ENCODE data around the gene PACS2. TPM values are rescaled to one million over a fixed set of nuclear protein-coding genes. Genes with fewer than 3 reads are reported as not detected.
A peak's percentile ranks its signal among the peaks of the same experiment; 100 is the strongest.

PACS2 gene
- total and polyA plus RNA-seq, 2 of the 8 experiments (the other 6 are each of a cell fraction or from before 2014, with no cell fraction given): 38.0 to 62.8 TPM

DNA sequence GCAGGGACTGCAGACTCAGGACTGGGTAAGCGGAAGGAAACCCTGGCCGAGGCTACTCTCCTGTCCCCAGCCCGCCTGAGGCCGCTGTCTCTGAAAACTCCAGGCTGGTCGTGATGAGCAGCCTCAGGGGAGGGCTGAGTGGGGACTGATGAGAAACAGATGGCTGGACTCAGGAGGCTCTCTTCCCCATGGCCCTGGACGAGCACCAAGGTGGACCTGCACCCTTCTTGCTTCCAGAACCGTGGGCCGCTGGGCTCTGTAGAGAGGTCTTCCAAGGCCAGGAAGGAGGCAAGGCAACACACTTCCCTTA lies 84.9 kb downstream of the PACS2 start:
- Histone ChIP-seq H3K9ac (replicated peaks in 1 of 4; ENCODE audit: extremely low read depth in 1 of 4, low read depth in 3 of 4, low read length in 3 of 4) (no peak overlapping the region), H2AK5ac (ENCODE audit: low read depth, low read length) (no peak overlapping the region), H2BK15ac (ENCODE audit: low read length) (no peak overlapping the region), H3K79me1 (ENCODE audit: low read depth, low read length) (no peaks in the 10 kb centered on the region), H3K36me3 (ENCODE audit: control insufficient read depth in 2 of 4, insufficient read depth in 4 of 4, low read length in 3 of 4) (peaks cover 0 to 17% (median 2%) of the 10 kb centered on the region in 4 experiments; a peak in 3 of 8 replicates), H2BK5ac (ENCODE audit: low read depth, low read length) (no peak overlapping the region), H3K27me3 (replicated peaks in 1 of 4; ENCODE audit: control insufficient read depth in 3 of 4, extremely low read depth in 1 of 4, insufficient read depth in 3 of 4, low read length in 3 of 4) (peaks cover 0 to 19% (median 8%) of the 10 kb centered on the region in 4 experiments; a peak in 3 of 7 replicates), H3K56ac (replicated peaks; ENCODE audit: insufficient read length, low read depth, low read length) (no peak overlapping the region), H4K91ac (replicated peaks; ENCODE audit: insufficient read length, low read length) (no peak overlapping the region), H3K18ac (ENCODE audit: extremely low read depth, low read length) (no peak overlapping the region), H3K23ac (ENCODE audit: insufficient read length) (no peak overlapping the region), H3K9me3 (ENCODE audit: insufficient read depth in 2 of 2, low read depth in 1 of 2, low read length in 1 of 2) (peaks cover 35 to 54% of the 10 kb centered on the region in 2 experiments), H2AFZ (ENCODE audit: low read length) (no peak overlapping the region), H3K4me2 (ENCODE audit: insufficient read depth in 1 of 2, low read depth in 2 of 2, low read length in 2 of 2) (no peak overlapping the region), H4K8ac (ENCODE audit: extremely low read depth, insufficient read depth, low read length) (no peak overlapping the region; the same call in 1 of the 2 replicates), H3K27ac (ENCODE audit: low read depth, low read length) (no peak overlapping the region), H3K4me3 (ENCODE audit: extremely low read depth in 1 of 4, insufficient read depth in 2 of 4, low read depth in 3 of 4, low read length in 4 of 4) (peak overlapping the region in 1 of 4 experiments; percentile 71; a peak in 2 of 8 replicates), H4K5ac (ENCODE audit: insufficient read length, low read depth, low read length) (no peak overlapping the region), H3K23me2 (ENCODE audit: low read depth, low read length) (peaks cover 3% of the 10 kb centered on the region; the same call in 1 of the 2 replicates), H3K79me2 (ENCODE audit: control insufficient read depth in 1 of 2, insufficient read depth in 2 of 2, low read length in 2 of 2) (no peaks in the 10 kb centered on the region), H3K4me1 (replicated peaks in 1 of 4; ENCODE audit: control insufficient read depth in 3 of 4, insufficient read depth in 4 of 4, low read length in 3 of 4) (peaks cover 0 to 9% (median 3%) of the 10 kb centered on the region in 4 experiments; a peak in 4 of 7 replicates), H4K20me1 (replicated peaks in 1 of 2; ENCODE audit: control insufficient read depth in 1 of 2, insufficient read depth in 2 of 2, low read length in 2 of 2) (no peaks in the 10 kb centered on the region), H3K14ac (ENCODE audit: insufficient read length) (no peak overlapping the region), H2BK20ac (ENCODE audit: low read length) (no peak overlapping the region), H3K4ac (replicated peaks; ENCODE audit: insufficient read length, low read depth, low read length) (no peak overlapping the region), H2BK12ac (ENCODE audit: low read depth, low read length) (no peak overlapping the region), H2BK120ac (replicated peaks; ENCODE audit: low read depth, low read length) (no peak overlapping the region)
- TF ChIP-seq RAD21 (IDR thresholded peaks at IDR 0.05 in 1 of 2, conservative IDR thresholded peaks at IDR 0.05 in 1 of 2; ENCODE audit: low read depth in 2 of 2, low read length in 2 of 2) (no peak), HDAC2 (IDR thresholded peaks at IDR 0.05; ENCODE audit: borderline replicate concordance in 1 of 2, low read depth in 2 of 2, low read length in 2 of 2) (no peak), BACH1 (IDR thresholded peaks at IDR 0.05; ENCODE audit: low read length) (no peak), TBP (IDR thresholded peaks at IDR 0.05; ENCODE audit: low read depth, low read length) (no peak)
- no peak for DNase-seq (ENCODE audit: low read depth in 1 of 2, low spot score in 2 of 2)
- no peak for FAIRE-seq
- CTCF ChIA-PET (ENCODE audit: partially characterized antibody): interaction anchor here (1.0 to 1.4 kb wide), 5 partner anchors 12 to 339 kb away, joined by 3 to 4 read pairs (median 3); no protein-coding TSS in a partner anchor
- POLR2A ChIA-PET (ENCODE audit: partially characterized antibody): interaction anchor here (0.7 to 2.8 kb wide), 5 partner anchors 9 to 35 kb away, joined by 3 to 9 read pairs (median 3); no protein-coding TSS in a partner anchor
- 93% methylated on average over 8 of the region's 8 CpGs; no CpG with 5 or more reads in 1 of the 2 experiments for WGBS, 2 experiments (ENCODE audit: extremely low coverage in 1 of 2, insufficient coverage in 1 of 2, insufficient read length in 1 of 2, insufficient replicate concordance in 2 of 2, low coverage in 1 of 2, low lambda C conversion rate in 2 of 2, missing lambda C conversion rate in 1 of 2)

Measured in H1 (cell line).